GM21360 (cell line): ENCODE data around the gene ECEL1.
"Not testable (repeated sequence)": the region's sequence is repeated elsewhere in the genome, so short reads cannot be mapped to it uniquely, and the experiment has no call there.

Source experiments
- ATAC-seq: cut with Tn5 transposase; IDR thresholded peaks from one replicate; pipeline ENCODE4 v1.9.1; 2021; ENCODE audit warnings: mild to moderate bottlenecking, moderate library complexity; ENCODE audit not compliant: unreplicated experiment

The ECEL1 gene

DNA sequence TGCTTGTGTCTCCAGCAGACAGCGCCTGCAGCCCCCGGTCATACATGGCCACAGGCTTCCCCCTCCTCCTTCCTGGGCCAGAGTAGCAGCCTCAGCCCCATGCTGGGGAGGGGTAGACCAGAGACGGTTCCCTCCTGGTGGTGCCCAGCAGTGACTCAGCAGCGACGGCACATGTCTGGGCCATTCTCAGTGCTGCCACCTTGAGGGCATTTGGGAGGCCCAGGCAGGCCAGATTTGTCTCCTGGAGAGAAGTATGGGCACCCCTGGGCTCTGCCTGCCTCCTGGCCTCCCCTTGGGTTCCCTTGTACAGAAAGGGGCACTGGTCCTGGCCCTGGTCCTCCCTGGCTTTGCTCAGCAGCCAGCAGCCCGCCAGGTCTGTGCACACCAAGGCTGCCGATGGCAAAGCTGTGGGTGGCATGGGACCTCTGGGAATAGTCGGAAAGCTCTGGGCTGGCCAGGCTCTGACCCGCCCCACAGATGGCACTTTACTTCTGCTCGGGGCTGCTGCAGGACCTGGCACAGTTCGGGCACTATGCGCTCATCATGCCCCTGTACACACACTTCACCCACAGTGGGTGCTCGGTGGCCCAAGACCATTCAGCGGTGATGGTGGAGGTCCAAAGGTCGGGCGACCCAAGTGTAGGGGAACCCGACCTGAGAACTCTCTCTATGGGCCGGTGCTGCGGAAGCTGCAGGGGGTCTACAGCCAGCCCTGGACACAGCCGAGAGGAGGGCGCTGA is 43.1 kb downstream of the ECEL1 start:
- ATAC-seq: no peak

DNA sequence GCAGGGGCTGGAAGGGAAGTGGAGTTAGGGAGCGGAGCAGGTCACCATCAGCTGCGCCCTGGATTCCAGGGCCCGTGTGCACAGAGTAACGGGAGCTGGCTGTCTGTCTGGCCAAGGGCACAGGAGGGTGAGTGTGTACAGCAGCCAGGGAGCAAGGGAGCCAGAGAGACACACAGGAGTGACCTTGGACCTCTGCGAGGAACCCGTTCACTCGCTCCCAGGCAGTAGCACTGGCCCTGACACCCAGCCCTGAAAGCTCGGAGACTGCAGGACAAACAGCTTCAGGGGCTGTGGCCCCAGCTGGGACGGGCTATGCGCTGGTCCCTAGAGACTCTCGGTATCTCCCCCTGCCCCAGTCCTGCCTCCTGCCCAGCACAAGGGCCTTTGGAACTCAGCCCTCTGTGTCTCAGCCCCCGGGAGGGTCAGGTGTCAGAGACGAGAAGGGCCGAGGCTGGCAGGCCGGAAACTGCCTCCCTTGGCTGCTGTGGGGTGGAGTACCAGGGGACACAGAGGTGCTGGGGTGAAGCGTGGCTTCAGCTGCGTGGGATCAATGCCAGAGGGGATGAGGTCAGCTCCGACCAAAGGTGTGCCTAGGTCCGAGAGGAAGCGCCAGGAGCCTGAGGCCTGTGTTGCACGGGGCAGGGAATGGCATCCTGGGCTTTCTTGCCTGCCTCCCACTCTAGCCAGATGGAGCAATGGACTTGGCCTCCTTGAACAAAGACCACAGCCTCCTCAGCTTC is 43.8 kb downstream of the ECEL1 start:
- not testable (repeated sequence) for ATAC-seq

DNA sequence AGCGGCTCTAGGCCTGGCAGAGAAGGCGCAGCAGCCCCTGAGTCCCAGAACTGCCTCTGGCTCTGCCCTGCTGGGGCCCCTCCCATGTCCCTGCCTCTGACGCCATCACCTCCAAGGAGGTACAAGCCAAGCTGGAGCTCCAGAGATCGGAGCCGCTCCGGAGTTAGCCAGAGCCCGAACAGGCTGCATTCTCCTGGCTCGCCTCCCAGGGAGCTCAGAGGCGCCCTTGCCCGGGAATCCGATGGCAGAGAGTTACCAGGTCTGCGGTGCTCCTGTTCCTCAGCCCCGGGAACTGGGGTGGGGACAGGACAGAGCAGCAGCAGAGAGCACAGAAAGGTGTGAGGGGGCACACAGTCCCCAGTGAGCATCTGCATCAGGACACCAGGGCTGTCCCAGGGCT is 44.6 kb downstream of the ECEL1 start:
- ATAC-seq: not testable (repeated sequence)

- ATAC-seq: not testable (repeated sequence)
These were observed 45.2 kb downstream of the ECEL1 start for GRCh38 chr2:232442431-232442830.

GRCh38 chr2:232441922-232442321 is 45.7 kb downstream of the ECEL1 start:
- not testable (repeated sequence) for ATAC-seq

DNA sequence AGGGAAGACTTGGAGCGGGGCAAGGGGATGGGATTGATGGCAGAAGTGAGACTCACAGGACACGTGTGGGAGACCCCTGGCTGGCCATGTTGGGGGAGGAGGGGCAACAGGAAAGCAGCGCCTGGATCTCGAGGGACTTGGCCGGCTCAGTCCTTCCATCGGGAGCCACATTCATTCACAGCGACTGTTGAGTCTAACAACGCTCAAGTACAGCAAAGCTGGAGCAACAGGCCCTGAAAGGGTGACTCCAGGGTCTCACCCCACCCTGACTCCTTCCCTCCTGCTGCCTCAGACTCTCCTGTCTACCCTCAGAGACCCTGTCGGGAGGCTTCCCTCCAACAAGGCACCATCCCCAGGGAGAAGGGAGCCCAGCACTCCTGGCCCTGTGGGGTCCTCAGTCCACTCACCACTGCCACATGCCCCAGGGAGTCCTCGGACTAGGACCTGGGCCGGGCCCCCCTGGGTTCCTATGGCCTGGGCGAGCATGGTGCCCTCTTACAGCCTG is 46.4 kb downstream of the ECEL1 start:
- ATAC-seq: no peak

GRCh38 chr2:232440220-232441018 is 47.2 kb downstream of the ECEL1 start:
- not testable (repeated sequence) for ATAC-seq

- ATAC-seq: no peak
These were observed 47.9 kb downstream of the ECEL1 start for GRCh38 chr2:232439758-232440135.

GRCh38 chr2:232438951-232439757 is 48.5 kb downstream of the ECEL1 start:
- ATAC-seq: no peak

- ATAC-seq: no peak
These were observed 49.5 kb downstream of the ECEL1 start for GRCh38 chr2:232438091-232438490.

DNA sequence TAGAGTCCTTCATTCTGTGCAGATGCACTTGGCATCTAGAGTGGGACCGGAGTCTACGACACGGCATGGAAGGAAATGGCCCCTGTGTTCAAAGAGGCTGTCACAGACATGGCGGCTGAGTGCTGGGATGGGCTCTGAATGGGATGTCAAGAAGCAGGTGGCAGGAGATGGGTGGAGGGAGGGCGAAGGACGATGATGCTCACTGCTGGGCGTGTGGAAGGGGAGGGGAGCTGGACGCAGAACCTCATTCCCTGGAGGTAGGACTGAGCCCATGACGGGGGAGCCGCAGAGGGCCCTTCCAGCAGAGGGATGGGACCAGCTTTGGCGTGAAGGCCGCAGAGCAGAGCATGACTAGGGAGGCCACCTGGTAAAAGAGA is 50.5 kb downstream of the ECEL1 start:
- no peak for ATAC-seq

DNA sequence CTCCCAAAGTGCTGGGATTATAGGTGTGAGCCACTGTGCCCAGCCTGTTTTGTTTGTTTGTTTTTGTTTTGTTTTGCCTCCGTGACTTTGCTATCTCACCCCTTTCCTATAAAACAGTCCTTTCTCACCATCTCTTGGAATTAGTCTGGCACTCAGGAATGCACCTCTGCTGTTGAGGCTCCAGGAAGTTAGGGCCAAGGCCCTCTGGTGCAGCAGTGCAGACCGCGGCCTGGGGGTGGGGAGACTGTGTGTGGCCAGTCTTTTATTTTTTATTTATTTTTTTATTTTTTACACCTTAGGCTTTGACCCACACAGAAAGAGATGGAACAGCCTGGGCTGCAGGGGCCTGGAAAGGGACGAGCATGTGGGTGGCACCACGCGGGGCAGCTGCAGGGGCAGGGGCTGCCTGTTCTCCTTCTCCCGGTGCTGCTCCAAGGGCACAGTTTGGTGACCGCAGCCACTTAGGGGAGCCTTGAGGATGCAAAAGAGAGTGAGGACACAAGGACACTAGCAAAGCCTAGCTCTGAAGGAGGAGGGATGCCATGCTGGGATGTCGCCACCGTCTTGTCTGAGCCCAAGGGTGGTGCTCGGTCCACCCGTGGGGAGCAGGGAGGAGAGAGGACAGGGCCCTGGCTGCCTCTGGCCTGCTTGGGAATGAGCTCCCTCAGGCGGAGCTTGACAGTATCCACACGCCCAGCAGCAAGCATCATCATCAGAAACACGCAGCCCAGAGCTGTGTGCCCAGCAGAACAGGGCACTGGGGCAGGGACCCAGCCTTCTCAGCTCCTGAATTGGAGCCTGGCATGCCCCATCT is 51.0 kb downstream of the ECEL1 start:
- no peak for ATAC-seq

DNA sequence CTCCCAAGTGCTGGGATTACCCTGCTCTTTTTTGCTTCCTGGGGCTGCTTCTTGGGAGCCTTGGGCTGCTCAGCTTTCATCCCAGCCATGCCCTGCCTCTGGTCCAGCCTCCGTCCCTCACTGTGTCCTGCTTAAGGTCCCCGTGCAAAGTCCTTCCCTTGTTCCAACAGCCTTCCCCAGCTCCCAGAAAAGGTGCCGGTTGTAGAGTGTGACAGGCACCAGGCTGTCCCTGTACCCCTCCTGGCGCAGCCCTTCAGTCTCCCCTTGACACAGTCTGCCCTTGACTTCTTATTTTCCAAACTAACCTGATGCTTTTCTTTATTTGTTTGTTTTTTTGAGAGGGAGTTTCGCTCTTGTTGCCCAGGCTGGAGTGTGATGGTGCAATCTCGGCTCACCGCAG is 51.8 kb downstream of the ECEL1 start:
- no peak for ATAC-seq

GRCh38 chr2:232435375-232435648 is 52.3 kb downstream of the ECEL1 start:
- no peak for ATAC-seq

- no peak for ATAC-seq
These were observed 52.9 kb downstream of the ECEL1 start for GRCh38 chr2:232434563-232435374.

DNA sequence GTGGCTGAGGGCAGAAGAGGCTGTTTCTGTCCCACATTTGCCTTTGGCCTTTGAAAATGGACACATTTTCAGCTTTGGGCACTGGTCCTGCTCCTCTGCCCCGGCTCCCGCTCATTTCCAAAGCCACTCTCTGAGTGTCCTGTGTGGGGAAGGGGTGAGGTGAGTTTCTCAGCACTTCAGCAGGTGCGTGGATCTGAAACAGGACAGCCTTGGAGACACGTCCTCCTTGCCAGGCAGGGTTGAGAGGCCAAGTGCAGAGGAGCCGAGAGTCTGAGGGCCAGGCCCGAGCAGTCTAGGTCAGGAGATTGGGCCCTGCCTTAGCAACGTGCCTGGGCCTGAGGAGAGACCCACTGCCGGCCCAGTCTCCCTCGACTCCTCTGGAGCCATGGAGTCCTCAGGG is 53.5 kb downstream of the ECEL1 start:
- ATAC-seq: no peak

DNA sequence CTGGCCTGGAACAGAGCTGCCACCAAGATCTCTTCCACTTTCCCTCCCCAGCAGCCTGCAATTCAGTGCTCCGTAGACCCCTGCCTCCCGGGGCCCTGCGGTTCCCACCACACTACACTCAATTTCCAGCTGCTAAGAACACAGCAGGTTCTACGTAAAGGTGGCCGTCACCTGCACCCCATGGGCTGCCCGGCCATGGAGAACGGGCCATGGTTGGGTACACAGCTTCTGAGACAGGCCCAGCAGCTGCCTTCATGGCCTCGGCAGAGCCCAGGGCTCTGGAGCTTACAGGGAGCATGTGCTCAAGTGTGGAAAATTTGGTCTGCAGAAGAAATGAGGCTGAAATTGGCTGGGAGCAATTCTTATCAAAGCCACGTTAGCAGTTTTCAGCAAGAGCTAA is 54.0 kb downstream of the ECEL1 start:
- not testable (repeated sequence) for ATAC-seq

DNA sequence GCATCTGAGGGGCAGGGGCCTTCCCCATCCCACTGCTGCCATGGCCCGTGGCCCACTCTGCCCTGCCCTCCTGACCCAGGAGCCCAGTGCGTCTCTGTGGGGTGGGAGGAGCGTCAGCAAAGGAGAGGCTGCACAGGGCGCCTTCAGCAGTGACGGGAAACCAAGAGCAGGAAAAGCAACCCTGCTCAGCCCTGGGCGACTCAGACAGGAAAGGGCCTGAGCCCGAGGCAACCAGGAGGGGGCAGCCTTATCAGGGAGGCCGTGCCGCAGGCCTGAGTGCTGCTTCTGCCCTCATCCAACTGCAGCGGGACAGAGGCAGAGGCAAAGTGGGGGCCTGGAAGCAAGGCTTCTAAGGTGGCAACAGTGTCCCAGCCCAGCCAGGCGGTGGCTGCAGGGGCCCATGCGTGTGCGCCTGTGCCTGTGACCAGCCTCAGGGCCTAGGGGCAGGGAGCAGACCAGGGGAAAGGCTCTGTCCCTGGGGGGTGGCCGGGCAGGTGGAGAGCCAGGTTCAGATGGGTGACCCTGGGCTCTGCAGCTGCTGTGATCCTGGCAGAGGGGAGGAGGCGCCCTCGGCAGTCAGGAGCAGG is 54.9 kb downstream of the ECEL1 start:
- no peak for ATAC-seq
